VCaP (cell line): ENCODE results near the gene CNOT2.
A peak's percentile ranks its signal among the peaks of the same experiment; 100 is the strongest.

Experiments
- H3K27ac ChIP-seq: fragments of 450-650 bp; 2 replicates; pipeline ENCODE4 v1.5.1; 2017
- TF ChIP-seq, protein P1 (sequence below): fragments of 450-650 bp; conservative IDR thresholded peaks from 2 replicates; pipeline ENCODE4 v1.5.1; 2017; ENCODE audit warnings: mild to moderate bottlenecking, moderate library complexity

Gene CNOT2

DNA sequence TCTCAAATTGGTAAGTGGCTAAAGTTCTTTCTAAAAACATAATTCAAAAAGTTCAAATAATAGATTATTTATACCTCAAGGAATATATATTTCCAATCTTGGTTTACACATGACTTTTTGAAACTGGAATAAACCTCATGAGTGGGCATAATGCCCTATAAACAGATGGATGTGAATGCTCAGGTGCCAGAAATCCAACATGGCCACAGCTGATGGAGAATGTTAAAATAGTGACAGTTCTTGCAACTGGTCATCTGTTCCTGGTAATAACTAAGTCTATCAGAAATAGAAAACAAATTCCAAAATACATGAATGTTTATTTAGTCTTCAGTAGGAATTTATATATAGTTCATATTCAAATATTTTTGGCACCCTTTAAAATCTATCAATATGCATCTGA, 21.6 kb upstream of the CNOT2 start:
- no peak overlapping the region for H3K27ac ChIP-seq
- TF ChIP-seq, protein P1, sequence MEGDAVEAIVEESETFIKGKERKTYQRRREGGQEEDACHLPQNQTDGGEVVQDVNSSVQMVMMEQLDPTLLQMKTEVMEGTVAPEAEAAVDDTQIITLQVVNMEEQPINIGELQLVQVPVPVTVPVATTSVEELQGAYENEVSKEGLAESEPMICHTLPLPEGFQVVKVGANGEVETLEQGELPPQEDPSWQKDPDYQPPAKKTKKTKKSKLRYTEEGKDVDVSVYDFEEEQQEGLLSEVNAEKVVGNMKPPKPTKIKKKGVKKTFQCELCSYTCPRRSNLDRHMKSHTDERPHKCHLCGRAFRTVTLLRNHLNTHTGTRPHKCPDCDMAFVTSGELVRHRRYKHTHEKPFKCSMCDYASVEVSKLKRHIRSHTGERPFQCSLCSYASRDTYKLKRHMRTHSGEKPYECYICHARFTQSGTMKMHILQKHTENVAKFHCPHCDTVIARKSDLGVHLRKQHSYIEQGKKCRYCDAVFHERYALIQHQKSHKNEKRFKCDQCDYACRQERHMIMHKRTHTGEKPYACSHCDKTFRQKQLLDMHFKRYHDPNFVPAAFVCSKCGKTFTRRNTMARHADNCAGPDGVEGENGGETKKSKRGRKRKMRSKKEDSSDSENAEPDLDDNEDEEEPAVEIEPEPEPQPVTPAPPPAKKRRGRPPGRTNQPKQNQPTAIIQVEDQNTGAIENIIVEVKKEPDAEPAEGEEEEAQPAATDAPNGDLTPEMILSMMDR = no peak

DNA sequence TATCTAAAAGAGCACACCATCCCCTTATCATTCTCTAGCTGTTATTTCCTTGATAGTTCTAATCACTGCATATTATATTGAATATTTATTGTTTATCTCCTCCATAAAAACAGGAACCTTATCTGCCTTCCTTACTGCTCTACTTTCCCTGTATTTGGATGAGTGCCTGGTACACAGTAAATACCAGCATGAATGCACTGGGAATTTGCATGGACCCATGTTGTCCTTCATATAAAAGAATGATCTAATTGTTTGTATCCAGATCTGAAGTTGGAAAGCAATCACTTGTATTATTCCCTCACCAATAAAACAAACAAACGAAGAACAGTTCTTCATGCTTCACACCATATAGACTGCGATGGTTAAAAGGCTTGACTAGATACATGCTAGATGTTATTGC, 15.3 kb upstream of the CNOT2 start:
- TF ChIP-seq, protein P1 = no peak
- H3K27ac ChIP-seq = no peak overlapping the region; the same call in 1 of the 2 replicates

DNA sequence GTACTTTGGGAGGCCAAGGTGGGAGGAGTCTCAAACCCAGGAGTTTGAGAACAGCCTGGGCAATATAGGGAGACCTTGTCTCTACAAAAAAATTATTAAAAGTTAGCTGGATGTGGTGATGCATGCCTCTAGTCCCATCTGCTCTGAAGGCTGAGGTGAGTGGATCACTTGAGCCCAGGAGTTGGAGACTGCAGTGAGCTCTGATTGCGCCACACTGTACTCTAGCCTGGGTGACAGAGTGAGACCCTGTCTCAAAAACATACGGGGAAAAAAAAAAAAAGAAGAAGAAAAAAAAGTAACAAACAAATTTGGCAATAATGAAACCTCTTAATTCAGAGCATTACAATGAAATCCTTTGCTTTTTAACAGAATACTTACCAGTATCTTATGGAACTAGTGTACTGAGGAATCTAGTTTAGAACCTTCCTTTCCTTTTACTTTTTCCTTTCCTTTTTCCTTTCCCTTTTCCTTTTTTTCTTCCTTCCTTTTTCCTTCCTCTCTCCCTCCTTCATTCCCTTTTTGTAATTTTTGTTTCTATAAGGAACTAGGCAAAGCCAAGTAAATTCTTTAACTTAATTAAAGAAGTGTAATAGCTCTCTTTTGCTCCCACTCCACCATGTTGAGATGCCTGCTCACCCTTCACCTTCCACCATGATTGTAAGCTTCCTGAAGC, 12.2 kb upstream of the CNOT2 start:
- no peak overlapping the region for H3K27ac ChIP-seq
- TF ChIP-seq, protein P1 = no peak

DNA sequence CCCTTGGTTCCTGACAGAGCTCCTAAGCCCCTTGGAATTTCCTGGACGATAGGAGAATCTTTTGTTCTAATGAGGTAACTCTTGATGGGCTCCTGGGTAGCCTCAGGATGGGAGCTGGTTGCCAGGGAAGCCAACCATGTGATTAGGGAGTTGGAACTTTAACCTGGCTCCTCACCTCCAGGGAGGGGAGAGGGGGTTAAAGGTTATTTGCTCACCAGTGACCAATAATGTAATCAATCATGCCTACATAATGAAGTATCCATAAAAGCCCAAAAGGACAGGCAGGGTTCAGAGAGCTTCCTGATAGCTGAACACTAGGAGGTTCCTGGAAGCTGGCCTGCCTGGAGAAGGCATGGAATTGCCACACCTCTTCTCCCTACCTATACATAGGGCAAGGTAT, 6.2 kb upstream of the CNOT2 start:
- TF ChIP-seq, protein P1 = no peak
- H3K27ac ChIP-seq = no peak overlapping the region

DNA sequence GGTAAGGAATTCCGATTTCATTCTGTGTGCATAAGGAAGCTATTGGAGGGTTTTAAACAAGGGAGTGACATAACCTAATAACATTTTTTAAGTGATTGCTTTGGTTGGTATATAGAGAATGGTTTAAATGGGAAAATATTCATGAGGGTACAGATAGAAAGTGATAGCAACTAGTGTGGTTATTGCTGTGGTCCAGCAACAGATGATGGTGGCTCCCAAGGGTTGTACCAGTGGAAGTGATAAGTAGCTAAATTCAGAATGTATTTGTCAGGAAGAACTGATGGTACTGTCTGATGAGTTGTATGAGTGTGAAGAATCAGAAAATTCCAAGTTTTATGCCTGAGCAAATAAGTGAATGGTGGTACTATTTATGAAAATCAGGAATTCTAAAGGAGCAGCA, 2.6 kb upstream of the CNOT2 start:
- TF ChIP-seq, protein P1 = no peak
- no peak overlapping the region for H3K27ac ChIP-seq

DNA sequence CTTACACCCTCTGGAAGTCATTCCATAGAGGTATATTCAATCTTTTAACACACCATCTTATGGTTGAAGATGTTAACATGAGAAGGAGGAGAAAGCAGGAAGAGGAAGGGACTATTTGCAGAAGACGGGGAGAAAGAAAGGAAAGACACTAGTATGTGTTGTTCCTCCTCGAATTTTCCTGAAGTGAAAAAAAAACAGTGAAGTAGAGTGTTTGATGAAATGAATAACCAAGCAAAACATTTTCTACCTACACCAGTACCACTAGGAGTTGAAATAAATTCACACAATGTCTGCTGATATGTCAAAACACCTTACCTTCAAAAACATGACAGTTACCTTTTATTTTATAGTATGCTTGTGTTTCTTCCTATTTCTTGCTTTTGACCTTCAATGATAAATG, 1.4 kb upstream of the CNOT2 start:
- peak overlapping the region; percentile 99 for H3K27ac ChIP-seq
- TF ChIP-seq, protein P1 = no peak

DNA sequence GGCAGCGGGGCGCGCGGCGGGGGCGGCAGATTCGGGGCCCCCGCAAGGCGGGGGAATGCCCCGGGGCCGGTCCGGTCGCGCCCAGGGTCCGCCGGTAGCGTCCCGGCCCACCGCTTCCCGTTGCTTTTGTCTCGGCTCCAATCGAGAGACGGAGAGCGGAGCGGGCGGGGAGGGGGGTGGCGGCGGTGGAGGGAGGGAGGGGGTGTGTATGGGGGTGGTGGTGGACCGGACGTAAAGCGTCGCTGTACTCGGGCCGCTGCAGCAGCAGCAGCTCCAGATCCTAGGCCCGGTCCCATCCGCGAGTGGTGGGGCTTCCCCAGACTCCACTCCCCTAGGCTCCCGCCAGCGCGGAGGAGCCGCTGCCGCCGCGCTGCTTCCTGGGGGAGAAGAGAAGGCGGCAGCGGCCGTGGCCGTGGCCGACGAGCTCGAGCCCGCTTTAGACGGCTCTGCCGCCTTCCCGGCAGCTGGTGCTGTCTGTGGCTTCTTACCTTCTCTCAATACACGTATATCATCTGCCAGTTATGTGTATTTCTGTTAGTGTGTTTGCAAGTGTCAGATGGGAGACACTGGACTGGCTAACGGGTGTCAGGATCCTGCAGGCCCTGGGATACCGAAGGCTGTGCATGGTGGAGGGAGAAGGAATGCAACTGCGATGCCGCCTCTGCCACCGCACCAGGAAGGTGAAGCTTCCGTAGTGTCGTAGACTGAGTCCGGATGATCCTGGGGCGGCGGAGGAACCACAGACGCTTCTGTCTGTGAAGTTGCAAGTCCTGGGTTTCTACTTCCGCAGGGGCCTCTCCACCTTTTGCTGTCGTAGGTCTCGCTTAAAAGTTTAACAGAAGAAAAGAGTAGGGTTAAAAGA, 508 bp downstream of the CNOT2 start:
- TF ChIP-seq, protein P1 = no peak
- peak overlapping the region; percentile 99 for H3K27ac ChIP-seq
